Stimulated activated naive CD8-positive, alpha-beta T cell treated with anti-CD3 and anti-CD28 coated beads, Interleukin-15, Interleukin-2, amounts not matched to agents 100 ng/mL and 50 ng/mL, for 24 hours (primary cell): ENCODE measurements around the gene CCM2.
"Not testable (repeated sequence)": the region's sequence is repeated elsewhere in the genome, so short reads cannot be mapped to it uniquely, and the experiment has no call there.

ENCODE experiments used
- H3K27ac Mint-ChIP-seq: one replicate; pipeline ENCODE4 v1.8.0; 2021; ENCODE audit warnings: mild to moderate bottlenecking, mixed read lengths
- H3K27me3 Mint-ChIP-seq: one replicate; pipeline ENCODE4 v1.8.0; 2021; ENCODE audit warnings: mixed read lengths
- H3K36me3 Mint-ChIP-seq: one replicate; pipeline ENCODE4 v1.8.0; 2021; ENCODE audit warnings: low read depth, mixed read lengths
- H3K4me1 Mint-ChIP-seq: one replicate; pipeline ENCODE4 v1.8.0; 2021; ENCODE audit warnings: low read depth, mixed read lengths
- H3K4me3 Mint-ChIP-seq: one replicate; pipeline ENCODE4 v1.8.0; 2021; ENCODE audit warnings: mild to moderate bottlenecking, mixed read lengths
- H3K9me3 Mint-ChIP-seq: one replicate; pipeline ENCODE4 v1.8.0; 2021; ENCODE audit warnings: mixed read lengths

CCM2 gene

GRCh38 chr7:45026984-45027773 is 27.2 kb downstream of the CCM2 start:
- H3K36me3 Mint-ChIP-seq, result peaks cover 45% of the 10 kb centered on the region
- no peaks in the 10 kb centered on the region for H3K27me3 Mint-ChIP-seq
- H3K27ac Mint-ChIP-seq, result peak overlapping the region; percentile 80
- H3K9me3 Mint-ChIP-seq, result no peaks in the 10 kb centered on the region
- peaks cover 75% of the 10 kb centered on the region for H3K4me1 Mint-ChIP-seq
- H3K4me3 Mint-ChIP-seq, result peak overlapping the region; percentile 78

GRCh38 chr7:45027774-45028114 is 27.7 kb downstream of the CCM2 start:
- Mint-ChIP-seq H3K4me1 (peaks cover 80% of the 10 kb centered on the region), H3K27ac (peak overlapping the region; percentile 80), H3K36me3 (peaks cover 48% of the 10 kb centered on the region), H3K4me3 (peak overlapping the region; percentile 78), H3K9me3 (no peaks in the 10 kb centered on the region), H3K27me3 (no peaks in the 10 kb centered on the region)

DNA sequence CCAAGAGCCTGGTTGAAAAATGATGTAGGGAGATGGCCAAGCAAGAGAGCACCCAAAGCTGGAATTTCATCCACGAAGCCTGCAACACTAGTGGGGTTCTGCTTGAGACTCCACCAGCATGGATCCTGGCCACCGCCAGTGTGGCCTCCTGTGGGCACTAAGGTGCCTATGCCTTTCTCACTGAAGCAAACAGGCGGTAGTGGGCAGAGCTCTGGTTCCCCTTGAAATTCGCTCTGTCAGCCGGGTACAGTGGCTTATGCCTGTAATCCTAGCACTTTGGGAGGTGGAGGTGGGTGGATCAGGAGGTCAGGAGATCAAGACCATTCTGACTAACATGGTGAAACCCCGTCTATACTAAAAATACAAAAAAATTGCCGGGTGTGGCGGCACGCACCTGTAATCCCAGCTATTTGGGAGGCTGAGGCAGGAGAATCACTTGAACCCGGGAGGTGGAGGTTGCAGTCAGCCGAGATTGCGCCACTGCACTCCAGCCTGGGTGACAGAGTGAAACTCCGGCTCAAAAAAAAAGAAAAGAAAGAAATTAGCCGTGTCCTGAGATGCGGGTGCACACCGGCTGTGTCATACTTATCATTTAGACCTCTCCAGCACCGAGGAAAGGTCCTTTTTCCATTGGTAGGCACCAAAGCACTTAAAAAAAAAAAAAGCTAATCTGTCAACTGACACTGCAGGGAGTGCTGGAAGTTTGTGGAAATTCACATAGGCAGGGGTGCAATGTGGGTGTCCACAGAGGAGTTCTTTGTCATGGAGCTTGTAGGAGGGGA is 28.3 kb downstream of the CCM2 start:
- Mint-ChIP-seq H3K4me1 (peaks cover 86% of the 10 kb centered on the region), H3K27ac (peak overlapping the region; percentile 80), H3K27me3 (no peaks in the 10 kb centered on the region), H3K4me3 (peak overlapping the region; percentile 78), H3K9me3 (no peaks in the 10 kb centered on the region), H3K36me3 (peaks cover 48% of the 10 kb centered on the region)

- Mint-ChIP-seq H3K9me3 (no peaks in the 10 kb centered on the region), H3K4me3 (peak overlapping the region; percentile 78), H3K4me1 (peaks cover 90% of the 10 kb centered on the region), H3K36me3 (peaks cover 48% of the 10 kb centered on the region), H3K27ac (peak overlapping the region; percentile 80), H3K27me3 (no peaks in the 10 kb centered on the region)
Measured at GRCh38 chr7:45028920-45029344, 28.9 kb downstream of the CCM2 start.

- Mint-ChIP-seq H3K4me3 (no peak overlapping the region), H3K4me1 (peaks cover 86% of the 10 kb centered on the region), H3K9me3 (no peaks in the 10 kb centered on the region), H3K27me3 (no peaks in the 10 kb centered on the region), H3K36me3 (peaks cover 34% of the 10 kb centered on the region), H3K27ac (peak overlapping the region; percentile 36)
Measured at GRCh38 chr7:45031829-45032228, 31.8 kb downstream of the CCM2 start.

GRCh38 chr7:45032421-45032820 is 32.4 kb downstream of the CCM2 start:
- no peak overlapping the region for H3K4me3 Mint-ChIP-seq
- H3K27me3 Mint-ChIP-seq, result no peaks in the 10 kb centered on the region
- H3K36me3 Mint-ChIP-seq, result peaks cover 31% of the 10 kb centered on the region
- H3K27ac Mint-ChIP-seq, result peak overlapping the region; percentile 82
- no peaks in the 10 kb centered on the region for H3K9me3 Mint-ChIP-seq
- peaks cover 86% of the 10 kb centered on the region for H3K4me1 Mint-ChIP-seq

DNA sequence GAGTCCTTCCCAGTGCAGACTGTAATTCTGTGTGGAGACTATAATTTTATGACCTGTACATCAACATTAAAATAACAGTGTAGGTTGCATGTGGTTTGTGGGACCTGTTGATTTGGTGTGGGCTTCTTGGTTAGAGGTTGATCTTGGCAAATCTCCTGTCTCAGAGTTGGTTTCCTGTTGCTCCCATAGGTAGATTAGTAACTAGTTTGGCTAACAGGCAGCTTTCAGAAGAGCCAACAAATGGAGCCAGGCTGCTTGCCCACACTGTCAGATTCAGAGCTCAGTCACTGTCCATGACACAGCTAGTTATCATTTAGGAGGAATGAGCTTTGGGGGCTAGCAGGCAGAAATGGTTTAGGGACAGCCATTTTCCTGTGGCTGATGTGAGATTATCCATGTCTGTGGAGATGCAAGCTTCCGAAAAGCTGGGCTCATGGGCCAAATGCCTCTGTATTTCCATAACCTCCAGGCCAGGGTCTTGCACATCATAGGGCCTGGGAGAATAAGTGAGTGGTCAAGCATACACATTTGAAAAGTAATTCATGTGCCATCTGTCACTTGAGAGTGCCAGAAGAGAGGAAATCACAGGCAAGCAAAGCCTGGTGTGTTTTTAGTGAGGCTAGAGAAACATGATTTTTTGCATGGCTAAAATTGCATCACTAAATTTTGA is 33.4 kb downstream of the CCM2 start:
- Mint-ChIP-seq H3K27ac (peak overlapping the region; percentile 82), H3K27me3 (no peaks in the 10 kb centered on the region), H3K4me1 (peaks cover 86% of the 10 kb centered on the region), H3K36me3 (peaks cover 30% of the 10 kb centered on the region), H3K9me3 (no peaks in the 10 kb centered on the region), H3K4me3 (peak overlapping the region; percentile 60)

DNA sequence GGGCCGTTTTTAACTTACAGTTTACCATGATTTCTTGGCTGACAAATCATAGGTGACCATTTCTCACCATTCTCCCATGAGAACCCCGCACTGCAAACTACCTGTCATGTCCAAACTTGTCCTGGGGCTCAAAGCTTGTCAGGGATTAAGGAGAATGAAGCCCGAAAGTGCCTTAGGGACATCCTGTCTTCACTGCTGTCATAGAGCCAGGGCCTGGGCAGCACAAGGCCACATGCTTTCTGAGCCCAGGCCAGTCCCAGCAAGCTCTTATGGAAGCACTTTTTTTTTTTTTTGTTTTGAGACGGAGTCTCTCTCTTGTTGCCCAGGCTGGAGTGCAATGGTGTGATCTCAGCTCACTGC is 33.9 kb downstream of the CCM2 start:
- Mint-ChIP-seq H3K4me1 (peaks cover 85% of the 10 kb centered on the region), H3K27me3 (no peaks in the 10 kb centered on the region), H3K36me3 (peaks cover 29% of the 10 kb centered on the region), H3K4me3 (no peak overlapping the region), H3K27ac (peak overlapping the region; percentile 82), H3K9me3 (no peaks in the 10 kb centered on the region)

DNA sequence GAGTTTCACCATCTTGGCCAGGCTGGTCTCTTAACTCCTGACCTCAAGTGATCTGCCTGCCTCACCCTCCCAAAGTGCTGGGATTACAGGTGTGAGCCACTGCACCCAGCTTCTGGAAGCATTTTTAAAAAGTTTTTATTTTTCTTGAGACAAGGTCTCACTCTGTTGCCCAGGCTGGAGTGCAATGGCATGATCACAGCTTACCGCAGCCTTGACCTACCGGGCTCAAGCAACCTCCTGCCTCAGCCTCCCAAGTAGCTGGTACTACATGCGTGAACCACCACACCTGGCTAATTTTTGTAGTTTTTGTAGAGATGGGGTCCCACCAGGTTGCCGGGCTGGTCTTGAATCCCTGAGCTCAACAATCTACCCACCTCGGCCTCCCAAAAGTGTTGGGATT is 34.7 kb downstream of the CCM2 start:
- H3K27me3 Mint-ChIP-seq, H3K9me3 Mint-ChIP-seq, H3K4me3 Mint-ChIP-seq, H3K27ac Mint-ChIP-seq: not testable (repeated sequence)
- Mint-ChIP-seq H3K4me1 (peaks cover 80% of the 10 kb centered on the region), H3K36me3 (peaks cover 31% of the 10 kb centered on the region)

- Mint-ChIP-seq H3K27me3 (no peaks in the 10 kb centered on the region), H3K9me3 (no peaks in the 10 kb centered on the region), H3K4me1 (peaks cover 76% of the 10 kb centered on the region), H3K27ac (no peak overlapping the region), H3K36me3 (peaks cover 29% of the 10 kb centered on the region), H3K4me3 (no peak overlapping the region)
Measured at GRCh38 chr7:45035371-45035770, 35.4 kb downstream of the CCM2 start.

GRCh38 chr7:45035893-45036292 is 35.9 kb downstream of the CCM2 start:
- H3K36me3 Mint-ChIP-seq, result peaks cover 34% of the 10 kb centered on the region

GRCh38 chr7:45036317-45036716 is 36.3 kb downstream of the CCM2 start:
- peak overlapping the region; percentile 85 for H3K27ac Mint-ChIP-seq
- H3K27me3 Mint-ChIP-seq, result no peaks in the 10 kb centered on the region
- H3K9me3 Mint-ChIP-seq, result no peaks in the 10 kb centered on the region
- H3K4me3 Mint-ChIP-seq, result peak overlapping the region; percentile 56
- H3K4me1 Mint-ChIP-seq, result peaks cover 78% of the 10 kb centered on the region
- peaks cover 38% of the 10 kb centered on the region for H3K36me3 Mint-ChIP-seq

More at GRCh38 chr7:45035893-45036292, 35.9 kb downstream of the CCM2 start:
- Mint-ChIP-seq H3K27me3 (no peaks in the 10 kb centered on the region), H3K4me3 (peak overlapping the region; percentile 56), H3K4me1 (peaks cover 78% of the 10 kb centered on the region), H3K9me3 (no peaks in the 10 kb centered on the region), H3K27ac (peak overlapping the region; percentile 85)

DNA sequence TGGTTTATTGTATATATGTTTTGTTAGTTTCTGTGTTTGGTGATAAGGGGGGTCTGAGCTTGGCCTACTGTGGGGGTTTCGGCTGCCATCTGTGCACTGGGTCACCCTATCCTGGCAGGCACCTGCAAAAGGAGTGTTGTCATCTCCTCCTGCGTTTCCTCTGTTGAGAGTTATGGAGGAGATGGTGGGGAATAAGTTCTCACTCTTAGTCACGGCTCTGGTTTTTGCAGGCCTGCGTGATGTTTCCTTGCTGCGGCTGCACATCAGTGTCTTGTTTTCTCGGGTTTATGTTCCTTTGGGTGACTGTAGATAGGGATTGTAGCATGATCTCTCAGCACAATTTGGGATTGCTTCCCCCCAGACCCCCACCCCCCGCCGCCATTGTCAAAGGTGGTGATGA is 36.8 kb downstream of the CCM2 start:
- H3K4me1 Mint-ChIP-seq, result peaks cover 78% of the 10 kb centered on the region
- no peaks in the 10 kb centered on the region for H3K9me3 Mint-ChIP-seq
- H3K27ac Mint-ChIP-seq, result peak overlapping the region; percentile 85
- no peaks in the 10 kb centered on the region for H3K27me3 Mint-ChIP-seq
- H3K4me3 Mint-ChIP-seq, result peak overlapping the region; percentile 56
- H3K36me3 Mint-ChIP-seq, result peaks cover 42% of the 10 kb centered on the region

GRCh38 chr7:45037876-45038275 is 37.9 kb downstream of the CCM2 start:
- no peaks in the 10 kb centered on the region for H3K9me3 Mint-ChIP-seq
- peaks cover 43% of the 10 kb centered on the region for H3K36me3 Mint-ChIP-seq
- H3K4me1 Mint-ChIP-seq, result peaks cover 76% of the 10 kb centered on the region
- peak overlapping the region; percentile 85 for H3K27ac Mint-ChIP-seq
- no peak overlapping the region for H3K4me3 Mint-ChIP-seq
- H3K27me3 Mint-ChIP-seq, result no peaks in the 10 kb centered on the region

GRCh38 chr7:45039106-45039505 is 39.1 kb downstream of the CCM2 start:
- no peaks in the 10 kb centered on the region for H3K27me3 Mint-ChIP-seq
- H3K27ac Mint-ChIP-seq, result peak overlapping the region; percentile 5
- peaks cover 55% of the 10 kb centered on the region for H3K36me3 Mint-ChIP-seq
- peaks cover 72% of the 10 kb centered on the region for H3K4me1 Mint-ChIP-seq
- H3K9me3 Mint-ChIP-seq, result no peaks in the 10 kb centered on the region
- no peak overlapping the region for H3K4me3 Mint-ChIP-seq
